HepG2 (cell line): ENCODE results near the gene ARIH2. TPM values are rescaled to one million over a fixed set of nuclear protein-coding genes. Genes with fewer than 3 reads are reported as not detected.
A peak's percentile ranks its signal among the peaks of the same experiment; 100 is the strongest.

ENCODE experiments used
- BHLHE40 ChIP-seq: IDR thresholded peaks from 2 replicates; pipeline ENCODE4 v1.6.1; 2011; ENCODE audit warnings: low read length, improper control_type of control experiment
- HMG20B ChIP-seq: conservative IDR thresholded peaks from 2 replicates; pipeline ENCODE4 v1.6.1; 2016; ENCODE audit warnings: missing genetic modification reagents, missing compliant biosample characterization
- JUN ChIP-seq: sonication (generic); formaldehyde crosslinking; IDR thresholded peaks from 2 replicates; pipeline ENCODE4 v1.4.0; 2020; ENCODE audit warnings: mild to moderate bottlenecking, missing genetic modification reagents
- KDM5B ChIP-seq: sonication (generic); formaldehyde crosslinking; IDR thresholded peaks from 2 replicates; pipeline ENCODE4 v1.4.0; 2020; ENCODE audit warnings: missing genetic modification reagents, mild to moderate bottlenecking, borderline replicate concordance
- MXD4 ChIP-seq: IDR thresholded peaks from 2 replicates; pipeline ENCODE4 v1.6.1; 2016; ENCODE audit warnings: mild to moderate bottlenecking, missing biosample characterization, missing genetic modification reagents
- NFIB ChIP-seq: sonication (generic); formaldehyde crosslinking; IDR thresholded peaks from 2 replicates; pipeline ENCODE4 v1.9.0; 2021; ENCODE audit warnings: missing genetic modification reagents, mild to moderate bottlenecking, borderline replicate concordance
- PHF5A ChIP-seq: IDR thresholded peaks from one replicate; pipeline ENCODE4 v1.6.1; 2018; ENCODE audit warnings: low read depth, missing genetic modification reagents; ENCODE audit not compliant: unreplicated experiment
- SAP130 ChIP-seq: IDR thresholded peaks from 2 replicates; pipeline ENCODE4 v1.6.1; 2016; ENCODE audit warnings: low read depth
- SIN3B ChIP-seq: fragments of 150-350 bp; IDR thresholded peaks from 2 replicates; pipeline ENCODE4 v1.6.1; 2014; ENCODE audit warnings: low read length
- TFE3 ChIP-seq: IDR thresholded peaks from 2 replicates; pipeline ENCODE4 v1.6.1; 2016
- ZMYM2 ChIP-seq: sonication (generic); formaldehyde crosslinking; IDR thresholded peaks from 2 replicates; pipeline ENCODE4 v1.8.0; 2022; ENCODE audit warnings: mild to moderate bottlenecking, missing genetic modification reagents
- ZNF121 ChIP-seq: sonication (generic); formaldehyde crosslinking; IDR thresholded peaks from 2 replicates; pipeline ENCODE4 v1.5.0; 2020; ENCODE audit warnings: mild to moderate bottlenecking, missing genetic modification reagents
- ZNF232 ChIP-seq: sonication (generic); formaldehyde crosslinking; IDR thresholded peaks from 2 replicates; pipeline ENCODE4 v1.4.0; 2020; ENCODE audit warnings: missing genetic modification reagents, borderline replicate concordance
- ZNF326 ChIP-seq: sonication (generic); formaldehyde crosslinking; IDR thresholded peaks from 2 replicates; pipeline ENCODE4 v1.4.0; 2020; ENCODE audit warnings: missing genetic modification reagents, borderline replicate concordance
- ZNF556 ChIP-seq: sonication (generic); formaldehyde crosslinking; IDR thresholded peaks from 2 replicates; pipeline ENCODE4 v1.4.0; 2020; ENCODE audit warnings: mild to moderate bottlenecking, missing genetic modification reagents, borderline replicate concordance
- ZNF605 ChIP-seq: sonication (generic); formaldehyde crosslinking; IDR thresholded peaks from 2 replicates; pipeline ENCODE4 v1.8.0; 2022; ENCODE audit warnings: mild to moderate bottlenecking, missing genetic modification reagents
- ZNF800 ChIP-seq: sonication (generic); formaldehyde crosslinking; IDR thresholded peaks from 2 replicates; pipeline ENCODE4 v1.4.0; 2020; ENCODE audit warnings: missing genetic modification reagents
- polyA plus RNA-seq, 8 experiments: library from polyadenylated mRNA; depleted of rRNA in 3 of 8; stranded (reverse) in 7 of 8; unstranded in 1 of 8; fragments of >200 nt; fragmentation: Illumina TruSeq in 4 of 8; extraction: Trizol in 4 of 8; gene quantifications; 2 replicates each; pipeline versions ENCODE4 v1.2.1 to v1.2.3, GENCODE V29; 2011 to 2016; ENCODE audit warnings: low read depth in 4 of 8, missing spikeins in 1 of 8, mixed read lengths in 1 of 8; ENCODE audit not compliant: insufficient read depth in 1 of 8
- total RNA-seq, 5 experiments: library from RNA; depleted of rRNA; stranded (reverse); fragments of >200 nt; fragmentation: Illumina TruSeq; extraction: Trizol; gene quantifications; 2 replicates each; pipeline ENCODE4 v1.2.3, GENCODE V29; 2016; ENCODE audit warnings: low read depth in 1 of 5
- TF ChIP-seq, protein P1 (sequence below): sonication (generic); formaldehyde crosslinking; IDR thresholded peaks from 2 replicates; pipeline ENCODE4 v1.4.0; 2020; ENCODE audit warnings: missing genetic modification reagents
- TF ChIP-seq, protein P2 (sequence below): sonication (generic); formaldehyde crosslinking; conservative IDR thresholded peaks from 2 replicates; pipeline ENCODE4 v1.8.1; 2023; ENCODE audit warnings: missing genetic modification reagents

The ARIH2 gene
- total and polyA plus RNA-seq, 2 of the 13 experiments (the other 11 are each of a cell fraction or from before 2014, with no cell fraction given) = 64.8 to 83.3 TPM

GRCh38 chr3:48919215-48920138 is 835 bp downstream of the ARIH2 start (continued):
- TF ChIP-seq, protein P1, sequence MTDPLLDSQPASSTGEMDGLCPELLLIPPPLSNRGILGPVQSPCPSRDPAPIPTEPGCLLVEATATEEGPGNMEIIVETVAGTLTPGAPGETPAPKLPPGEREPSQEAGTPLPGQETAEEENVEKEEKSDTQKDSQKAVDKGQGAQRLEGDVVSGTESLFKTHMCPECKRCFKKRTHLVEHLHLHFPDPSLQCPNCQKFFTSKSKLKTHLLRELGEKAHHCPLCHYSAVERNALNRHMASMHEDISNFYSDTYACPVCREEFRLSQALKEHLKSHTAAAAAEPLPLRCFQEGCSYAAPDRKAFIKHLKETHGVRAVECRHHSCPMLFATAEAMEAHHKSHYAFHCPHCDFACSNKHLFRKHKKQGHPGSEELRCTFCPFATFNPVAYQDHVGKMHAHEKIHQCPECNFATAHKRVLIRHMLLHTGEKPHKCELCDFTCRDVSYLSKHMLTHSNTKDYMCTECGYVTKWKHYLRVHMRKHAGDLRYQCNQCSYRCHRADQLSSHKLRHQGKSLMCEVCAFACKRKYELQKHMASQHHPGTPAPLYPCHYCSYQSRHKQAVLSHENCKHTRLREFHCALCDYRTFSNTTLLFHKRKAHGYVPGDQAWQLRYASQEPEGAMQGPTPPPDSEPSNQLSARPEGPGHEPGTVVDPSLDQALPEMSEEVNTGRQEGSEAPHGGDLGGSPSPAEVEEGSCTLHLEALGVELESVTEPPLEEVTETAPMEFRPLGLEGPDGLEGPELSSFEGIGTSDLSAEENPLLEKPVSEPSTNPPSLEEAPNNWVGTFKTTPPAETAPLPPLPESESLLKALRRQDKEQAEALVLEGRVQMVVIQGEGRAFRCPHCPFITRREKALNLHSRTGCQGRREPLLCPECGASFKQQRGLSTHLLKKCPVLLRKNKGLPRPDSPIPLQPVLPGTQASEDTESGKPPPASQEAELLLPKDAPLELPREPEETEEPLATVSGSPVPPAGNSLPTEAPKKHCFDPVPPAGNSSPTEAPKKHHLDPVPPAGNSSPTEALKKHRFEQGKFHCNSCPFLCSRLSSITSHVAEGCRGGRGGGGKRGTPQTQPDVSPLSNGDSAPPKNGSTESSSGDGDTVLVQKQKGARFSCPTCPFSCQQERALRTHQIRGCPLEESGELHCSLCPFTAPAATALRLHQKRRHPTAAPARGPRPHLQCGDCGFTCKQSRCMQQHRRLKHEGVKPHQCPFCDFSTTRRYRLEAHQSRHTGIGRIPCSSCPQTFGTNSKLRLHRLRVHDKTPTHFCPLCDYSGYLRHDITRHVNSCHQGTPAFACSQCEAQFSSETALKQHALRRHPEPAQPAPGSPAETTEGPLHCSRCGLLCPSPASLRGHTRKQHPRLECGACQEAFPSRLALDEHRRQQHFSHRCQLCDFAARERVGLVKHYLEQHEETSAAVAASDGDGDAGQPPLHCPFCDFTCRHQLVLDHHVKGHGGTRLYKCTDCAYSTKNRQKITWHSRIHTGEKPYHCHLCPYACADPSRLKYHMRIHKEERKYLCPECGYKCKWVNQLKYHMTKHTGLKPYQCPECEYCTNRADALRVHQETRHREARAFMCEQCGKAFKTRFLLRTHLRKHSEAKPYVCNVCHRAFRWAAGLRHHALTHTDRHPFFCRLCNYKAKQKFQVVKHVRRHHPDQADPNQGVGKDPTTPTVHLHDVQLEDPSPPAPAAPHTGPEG = peak; percentile 1; the same call in 1 of the 2 replicates
- TF ChIP-seq PHF5A (CRISPR knock-in tag) (no peak), KDM5B (CRISPR knock-in tag) (no peak), TFE3 (CRISPR knock-in tag) (peak; percentile 39; the same call in 1 of the 2 replicates), MXD4 (CRISPR knock-in tag) (no peak; the same call in 1 of the 2 replicates), BHLHE40 (no peak), SAP130 (peak; percentile 69; the same call in 1 of the 2 replicates), HMG20B (no peak), ZNF326 (CRISPR knock-in tag) (no peak), ZNF605 (CRISPR knock-in tag) (no peak), SIN3B (no peak), ZNF232 (no peak), ZMYM2 (CRISPR knock-in tag) (no peak), ZNF121 (no peak), ZNF556 (CRISPR knock-in tag) (no peak), NFIB (no peak), JUN (CRISPR knock-in tag) (no peak), ZNF800 (CRISPR knock-in tag) (no peak)
- TF ChIP-seq, protein P2, sequence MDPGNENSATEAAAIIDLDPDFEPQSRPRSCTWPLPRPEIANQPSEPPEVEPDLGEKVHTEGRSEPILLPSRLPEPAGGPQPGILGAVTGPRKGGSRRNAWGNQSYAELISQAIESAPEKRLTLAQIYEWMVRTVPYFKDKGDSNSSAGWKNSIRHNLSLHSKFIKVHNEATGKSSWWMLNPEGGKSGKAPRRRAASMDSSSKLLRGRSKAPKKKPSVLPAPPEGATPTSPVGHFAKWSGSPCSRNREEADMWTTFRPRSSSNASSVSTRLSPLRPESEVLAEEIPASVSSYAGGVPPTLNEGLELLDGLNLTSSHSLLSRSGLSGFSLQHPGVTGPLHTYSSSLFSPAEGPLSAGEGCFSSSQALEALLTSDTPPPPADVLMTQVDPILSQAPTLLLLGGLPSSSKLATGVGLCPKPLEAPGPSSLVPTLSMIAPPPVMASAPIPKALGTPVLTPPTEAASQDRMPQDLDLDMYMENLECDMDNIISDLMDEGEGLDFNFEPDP (CRISPR knock-in tag) = no peak
